Right lobe of liver (tissue), 6 donors: ENCODE data around the gene ENO1. TPM values are rescaled to one million over a fixed set of nuclear protein-coding genes. Genes with fewer than 3 reads are reported as not detected.
"Not testable (repeated sequence)": the region's sequence is repeated elsewhere in the genome, so short reads cannot be mapped to it uniquely, and the experiment has no call there.

Experiments used
- ATAC-seq, 4 donors: fragments of 200-7000 bp; cut with Tn5 transposase; one replicate each; pipeline ENCODE4 v1.9.1; 2020; ENCODE audit warnings: mild to moderate bottlenecking in 4 of 4, moderate library complexity in 4 of 4
- DNase-seq, 3 donors: peaks; one replicate each; pipeline ENCODE4 v3.0.0-alpha.2; 2020
- H3K27ac ChIP-seq, 3 donors: fragments of 200-600 bp; one replicate each; pipeline ENCODE4 v1.8.0; 2022
- H3K27me3 ChIP-seq, 2 donors: fragments of 200-600 bp; one replicate each; pipeline ENCODE4 v1.8.0; 2022
- H3K36me3 ChIP-seq, 4 donors: fragments of 200-600 bp; sonication (generic) in 1 of 4; one replicate each; pipeline versions ENCODE4 v1.5.1 to v1.8.0; 2017 to 2022; ENCODE audit warnings: control low read depth in 1 of 4
- H3K4me1 ChIP-seq, 4 donors: fragments of 200-600 bp; sonication (generic) in 1 of 4; one replicate each; pipeline versions ENCODE4 v1.5.1 to v1.8.0; 2017 to 2022; ENCODE audit warnings: control low read depth in 1 of 4
- H3K4me3 ChIP-seq, 3 donors: fragments of 200-600 bp; one replicate each; pipeline ENCODE4 v1.8.0; 2022
- H3K9me3 ChIP-seq, 4 donors: fragments of 200-600 bp; sonication (generic) in 1 of 4; one replicate each; pipeline versions ENCODE4 v1.5.1 to v1.8.0; 2017 to 2022; ENCODE audit warnings: control low read depth in 1 of 4
- POLR2A ChIP-seq: fragments of 450-650 bp; IDR thresholded peaks from one replicate; pipeline ENCODE4 v1.6.1; 2017; ENCODE audit warnings: antibody characterized with exemption, mild to moderate bottlenecking
- WGBS: methylation state at CpG from one replicate; pipeline ENCODE4 v1.1.6; 2018; ENCODE audit warnings: low coverage, low lambda C conversion rate; ENCODE audit not compliant: insufficient coverage; ENCODE audit errors: missing lambda C conversion rate; 5-methylcytosine and 5-hydroxymethylcytosine counted together
- intact Hi-C, 2 donors: fragments of 100-400 bp; cut with DNase I; formaldehyde crosslinking; loops; one replicate each; pipeline versions ENCODE4 v1.11.2 to v1.14.1; 2022
- total RNA-seq, 6 experiments: library from RNA; depleted of rRNA in 2 of 6; stranded (reverse); fragments of >200 nt in 2 of 6; fragmentation: NEBNext Ultra II Directional in 3 of 6; extraction: Animal tissue kit (Norgen Biotek cat#: 25700) in 3 of 6; gene quantifications; one replicate each; pipeline versions ENCODE4 v1.1.0 to v1.2.4, GENCODE V29; 2016 to 2023
- TF ChIP-seq, protein P1 (sequence below), 4 donors: fragments of 200-600 bp in 3 of 4; fragments of 450-650 bp in 1 of 4; IDR thresholded peaks; one replicate each; pipeline versions ENCODE4 v1.5.1 to v1.8.0; 2016 to 2022; ENCODE audit warnings: antibody characterized with exemption in 4 of 4, mild to moderate bottlenecking in 2 of 4
- donor health status: DM: no; HTN: yes; CAD: no.
- donor health status: DM: no; HTN: no; CAD: no.
- donor health status: DM: no; HTN: no; CAD: no.
- donor health status: DM: no; HTN: yes; CAD: no.
- donor health status: DM: no; HTN: yes; CAD: no.

The ENO1 gene
- total RNA-seq, 6 experiments from 2014 or later = 314 to 792 (median 539) TPM

- Histone ChIP-seq H3K9me3 (no peaks in the 10 kb centered on the region), H3K36me3 (no peaks in the 10 kb centered on the region), H3K4me1 (peaks cover 0 to 8% (median 0%) of the 10 kb centered on the region in 4 donors), H3K27ac (peak overlapping the region in 1 of 3 donors; percentile 18), H3K27me3 (no peaks in the 10 kb centered on the region), H3K4me3 (no peak overlapping the region)
- 44% methylated on average over 6 of the region's 6 CpGs for WGBS
- DNase-seq (no peak), ATAC-seq (no peak)
- intact Hi-C loops = no loop called here
- TF ChIP-seq, protein P1, sequence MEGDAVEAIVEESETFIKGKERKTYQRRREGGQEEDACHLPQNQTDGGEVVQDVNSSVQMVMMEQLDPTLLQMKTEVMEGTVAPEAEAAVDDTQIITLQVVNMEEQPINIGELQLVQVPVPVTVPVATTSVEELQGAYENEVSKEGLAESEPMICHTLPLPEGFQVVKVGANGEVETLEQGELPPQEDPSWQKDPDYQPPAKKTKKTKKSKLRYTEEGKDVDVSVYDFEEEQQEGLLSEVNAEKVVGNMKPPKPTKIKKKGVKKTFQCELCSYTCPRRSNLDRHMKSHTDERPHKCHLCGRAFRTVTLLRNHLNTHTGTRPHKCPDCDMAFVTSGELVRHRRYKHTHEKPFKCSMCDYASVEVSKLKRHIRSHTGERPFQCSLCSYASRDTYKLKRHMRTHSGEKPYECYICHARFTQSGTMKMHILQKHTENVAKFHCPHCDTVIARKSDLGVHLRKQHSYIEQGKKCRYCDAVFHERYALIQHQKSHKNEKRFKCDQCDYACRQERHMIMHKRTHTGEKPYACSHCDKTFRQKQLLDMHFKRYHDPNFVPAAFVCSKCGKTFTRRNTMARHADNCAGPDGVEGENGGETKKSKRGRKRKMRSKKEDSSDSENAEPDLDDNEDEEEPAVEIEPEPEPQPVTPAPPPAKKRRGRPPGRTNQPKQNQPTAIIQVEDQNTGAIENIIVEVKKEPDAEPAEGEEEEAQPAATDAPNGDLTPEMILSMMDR (IDR thresholded peaks at IDR 0.05) = no peak
- no peak for TF ChIP-seq POLR2A
These were observed 55.2 kb downstream of the ENO1 start for GRCh38 chr1:8823295-8823664.

GRCh38 chr1:8822373-8823294 lies 55.9 kb downstream of the ENO1 start:
- H3K4me1 ChIP-seq = peaks cover 0 to 8% (median 0%) of the 10 kb centered on the region in 4 donors
- H3K4me3 ChIP-seq = no peak overlapping the region
- DNase-seq (no peak), ATAC-seq (peak; percentile 55 to 77 (median 68))
- peak overlapping the region in 1 of 3 donors; percentile 18 for H3K27ac ChIP-seq
- no peaks in the 10 kb centered on the region for H3K9me3 ChIP-seq
- WGBS = 58% methylated on average over 7 of the region's 10 CpGs
- TF ChIP-seq, protein P1 (IDR thresholded peaks at IDR 0.05) = no peak
- no peak for TF ChIP-seq POLR2A
- no peaks in the 10 kb centered on the region for H3K27me3 ChIP-seq
- no peaks in the 10 kb centered on the region for H3K36me3 ChIP-seq
- intact Hi-C loops = no loop called here

DNA sequence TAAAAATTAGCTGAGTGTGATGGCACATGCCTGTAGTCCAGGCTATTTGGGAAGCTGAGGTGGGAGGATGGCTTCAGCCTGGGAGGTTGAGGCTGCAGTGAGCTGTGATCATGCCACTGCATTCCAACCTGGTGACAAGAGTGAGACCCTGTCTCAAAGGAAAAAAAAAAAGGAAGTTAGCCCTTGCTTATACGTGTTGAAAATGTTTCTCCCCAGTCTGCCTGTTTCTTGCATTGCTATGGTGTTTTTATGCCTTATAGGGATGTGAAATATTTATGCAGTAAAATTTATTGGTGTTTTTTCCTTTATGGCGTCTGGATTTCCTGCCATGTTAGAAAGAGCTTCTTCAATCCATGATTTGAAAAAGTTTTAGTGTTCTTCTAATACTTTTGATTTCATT lies 57.4 kb downstream of the ENO1 start:
- H3K9me3 ChIP-seq = no peaks in the 10 kb centered on the region
- DNase-seq (no peak), ATAC-seq (no peak)
- 52% methylated on average over 2 of the region's 2 CpGs for WGBS
- no peak overlapping the region for H3K27ac ChIP-seq
- no peak overlapping the region for H3K4me3 ChIP-seq
- intact Hi-C loops = no loop called here
- H3K36me3 ChIP-seq = no peaks in the 10 kb centered on the region
- H3K4me1 ChIP-seq = peaks cover 0 to 15% (median 0%) of the 10 kb centered on the region in 4 donors
- H3K27me3 ChIP-seq = no peaks in the 10 kb centered on the region
- TF ChIP-seq, protein P1 (IDR thresholded peaks at IDR 0.05) = no peak
- TF ChIP-seq POLR2A = no peak

DNA sequence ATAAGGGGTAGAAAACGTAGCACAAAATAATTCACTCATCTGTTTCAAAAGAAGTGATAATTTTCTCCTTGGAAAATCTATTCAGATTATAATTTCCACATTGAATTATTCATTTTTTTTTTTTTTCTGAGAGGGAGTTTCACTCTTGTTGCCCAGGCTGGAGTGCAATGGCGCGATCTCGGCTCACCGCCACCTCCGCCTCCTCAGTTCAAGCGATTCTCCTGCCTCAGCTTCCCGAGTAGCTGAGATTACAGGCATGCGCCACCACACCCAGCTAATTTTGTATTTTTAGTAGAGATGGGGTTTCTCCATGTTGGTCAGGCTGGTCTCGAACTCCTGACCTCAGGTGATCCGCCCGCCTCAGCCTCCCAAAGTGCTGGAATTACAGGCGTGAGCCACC lies 59.7 kb downstream of the ENO1 start:
- H3K36me3 ChIP-seq, H3K27me3 ChIP-seq, ATAC-seq, intact Hi-C loops, H3K9me3 ChIP-seq, DNase-seq: not testable (repeated sequence)
- peak overlapping the region in 2 of 3 donors; percentile 95 for H3K27ac ChIP-seq
- peak overlapping the region in 1 of 3 donors; percentile 78 for H3K4me3 ChIP-seq
- WGBS = 78% methylated on average over 13 of the region's 13 CpGs
- H3K4me1 ChIP-seq = peaks cover 0 to 33% (median 7%) of the 10 kb centered on the region in 4 donors

DNA sequence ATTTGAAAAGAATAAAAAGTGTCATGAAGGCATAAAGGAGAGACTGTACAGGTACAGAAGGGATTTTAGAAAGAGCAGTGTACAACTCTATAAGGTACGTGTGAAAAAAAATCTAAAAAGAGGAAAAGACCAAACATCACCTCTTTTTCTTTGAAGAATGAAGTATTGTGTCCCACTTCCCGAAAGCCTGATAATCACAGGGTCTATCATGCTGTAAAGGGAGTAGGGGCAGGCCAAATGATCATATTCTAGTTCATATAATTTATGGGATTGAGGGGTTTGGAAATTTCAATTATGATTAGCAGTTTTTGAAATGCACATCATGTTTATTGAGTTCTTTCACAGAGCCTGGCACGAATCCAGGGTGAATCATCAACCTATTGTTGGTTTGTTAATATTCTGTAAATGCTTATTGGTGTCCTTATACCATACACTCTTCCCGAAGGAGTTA lies 60.1 kb downstream of the ENO1 start:
- H3K4me1 ChIP-seq = peaks cover 0 to 33% (median 7%) of the 10 kb centered on the region in 4 donors
- DNase-seq (peak in 1 of 3 donors; percentile 33), ATAC-seq (no peak)
- 10% methylated on average over 3 of the region's 4 CpGs for WGBS
- intact Hi-C loops = no loop called here
- H3K4me3 ChIP-seq = peak overlapping the region; percentile 61 to 78 (median 77)
- peak overlapping the region; percentile 91 to 95 (median 95) for H3K27ac ChIP-seq
- H3K9me3 ChIP-seq = no peaks in the 10 kb centered on the region
- H3K36me3 ChIP-seq = no peaks in the 10 kb centered on the region
- no peaks in the 10 kb centered on the region for H3K27me3 ChIP-seq
- TF ChIP-seq, protein P1 (IDR thresholded peaks at IDR 0.05) = no peak
- TF ChIP-seq POLR2A = no peak
